Neuronal stem cell (in vitro differentiated cells): ENCODE data around the gene RNF17.
"Not testable (repeated sequence)": the region's sequence is repeated elsewhere in the genome, so short reads cannot be mapped to it uniquely, and the experiment has no call there.

Source experiments
- DNase-seq: peaks from one replicate; pipeline ENCODE4 v3.0.0-alpha.2; 2013; ENCODE audit warnings: low spot score
- H2AFZ ChIP-seq: one replicate; pipeline ENCODE4 v1.6.1; 2013; ENCODE audit warnings: mild to moderate bottlenecking, low read length, inconsistent platforms
- H2AK5ac ChIP-seq: 2 replicates; pipeline ENCODE4 v1.6.1; 2013; ENCODE audit warnings: low read depth, mild to moderate bottlenecking, inconsistent platforms, low read length, moderate library complexity, mixed read lengths
- H2BK120ac ChIP-seq: 2 replicates; pipeline ENCODE4 v1.6.1; 2013; ENCODE audit warnings: low read depth, mild to moderate bottlenecking, inconsistent platforms, low read length, moderate library complexity, mixed read lengths
- H2BK12ac ChIP-seq: one replicate; pipeline ENCODE4 v1.6.1; 2013; ENCODE audit warnings: low read length, inconsistent platforms
- H2BK15ac ChIP-seq: 2 replicates; pipeline ENCODE4 v1.6.1; 2013; ENCODE audit warnings: mild to moderate bottlenecking, low read length, inconsistent platforms, mixed read lengths
- H2BK5ac ChIP-seq: one replicate; pipeline ENCODE4 v1.6.1; 2013; ENCODE audit warnings: inconsistent platforms, mild to moderate bottlenecking, low read length, moderate library complexity
- H3K14ac ChIP-seq: one replicate; pipeline ENCODE4 v1.6.1; 2013; ENCODE audit warnings: low read length, inconsistent platforms
- H3K18ac ChIP-seq: 2 replicates; pipeline ENCODE4 v1.6.1; 2013; ENCODE audit warnings: low read length, inconsistent platforms
- H3K23ac ChIP-seq: 2 replicates; pipeline ENCODE4 v1.6.1; 2013; ENCODE audit warnings: low read depth, mild to moderate bottlenecking, mixed read lengths, low read length, inconsistent platforms; ENCODE audit not compliant: poor library complexity
- H3K27ac ChIP-seq: replicated peaks from 3 replicates; pipeline ENCODE4 v1.5.1; 2013; ENCODE audit warnings: low read length, inconsistent platforms
- H3K27me3 ChIP-seq, 3 experiments: 2 replicates each; pipeline ENCODE4 v1.6.1; 2013; ENCODE audit warnings: low read length in 3 of 3, mild to moderate bottlenecking in 2 of 3, inconsistent platforms in 1 of 3, low read depth in 1 of 3, mixed read lengths in 1 of 3, moderate library complexity in 1 of 3; ENCODE audit not compliant: control insufficient read depth in 3 of 3, insufficient read depth in 3 of 3
- H3K36me3 ChIP-seq, 2 donors: replicated peaks in 1 of 2; 2 replicates each; pipeline ENCODE4 v1.6.1; 2013; ENCODE audit warnings: low read length in 2 of 2; ENCODE audit not compliant: control insufficient read depth in 2 of 2, insufficient read depth in 2 of 2
- H3K4ac ChIP-seq: 2 replicates; pipeline ENCODE4 v1.6.1; 2013; ENCODE audit warnings: inconsistent platforms, mild to moderate bottlenecking, low read length, moderate library complexity
- H3K4me1 ChIP-seq, 2 donors: 1 replicate in 1 of 2; 2 replicates in 1 of 2; pipeline ENCODE4 v1.6.1; 2013; ENCODE audit warnings: low read length in 2 of 2, low read depth in 1 of 2; ENCODE audit not compliant: control insufficient read depth in 2 of 2, insufficient read depth in 1 of 2
- H3K4me2 ChIP-seq: one replicate; pipeline ENCODE4 v1.6.1; 2013; ENCODE audit warnings: mild to moderate bottlenecking, low read length, inconsistent platforms; ENCODE audit not compliant: insufficient read depth, poor library complexity, severe bottlenecking
- H3K4me3 ChIP-seq, 2 donors: 2 replicates each; pipeline ENCODE4 v1.5.1; 2013; ENCODE audit warnings: low read length in 2 of 2, mild to moderate bottlenecking in 2 of 2, inconsistent platforms in 1 of 2, moderate library complexity in 1 of 2
- H3K79me1 ChIP-seq: one replicate; pipeline ENCODE4 v1.6.1; 2013; ENCODE audit warnings: low read depth, mild to moderate bottlenecking, inconsistent platforms, low read length, moderate library complexity
- H3K9ac ChIP-seq: one replicate; pipeline ENCODE4 v1.6.1; 2013; ENCODE audit warnings: mild to moderate bottlenecking, low read depth, low read length, inconsistent platforms; ENCODE audit not compliant: poor library complexity
- H3K9me3 ChIP-seq, 2 donors: replicated peaks in 1 of 2; 2 replicates each; pipeline versions ENCODE3 to v1.6.1; 2013; ENCODE audit warnings: low read length in 2 of 2, mild to moderate bottlenecking in 2 of 2, inconsistent platforms in 1 of 2, low read depth in 1 of 2, mixed read lengths in 1 of 2, moderate library complexity in 1 of 2; ENCODE audit not compliant: control insufficient read depth in 2 of 2, insufficient read depth in 1 of 2
- H4K8ac ChIP-seq: one replicate; pipeline ENCODE4 v1.6.1; 2013; ENCODE audit warnings: low read depth, mild to moderate bottlenecking, inconsistent platforms, low read length, moderate library complexity
- H4K91ac ChIP-seq: one replicate; pipeline ENCODE4 v1.6.1; 2013; ENCODE audit warnings: low read length, low read depth, mild to moderate bottlenecking, inconsistent platforms; ENCODE audit not compliant: poor library complexity
- WGBS, 2 donors: extraction: QIAGEN DNeasy Blood & Tissue Kit; methylation state at CpG; one replicate each; pipeline ENCODE4 v1.1.7; 2013; ENCODE audit warnings: missing lambda C conversion rate in 2 of 2, mixed read lengths in 1 of 2; ENCODE audit not compliant: insufficient read length in 2 of 2, insufficient replicate concordance in 1 of 2; ENCODE audit errors: extremely low coverage in 2 of 2; 5-methylcytosine and 5-hydroxymethylcytosine counted together

Gene RNF17

GRCh38 chr13:24834902-24835510 is 71.0 kb downstream of the RNF17 start:
- H2BK15ac ChIP-seq, result no peak overlapping the region
- peaks cover 0 to 4% of the 10 kb centered on the region in 2 donors for H3K4me1 ChIP-seq
- H4K91ac ChIP-seq, result no peak overlapping the region
- H3K4ac ChIP-seq, result no peak overlapping the region
- H3K9ac ChIP-seq, result no peak overlapping the region
- no peak overlapping the region for H2BK120ac ChIP-seq
- peak overlapping the region; percentile 53 for H4K8ac ChIP-seq
- H3K79me1 ChIP-seq, result no peaks in the 10 kb centered on the region
- no peak overlapping the region for H3K27ac ChIP-seq
- H3K4me2 ChIP-seq, result no peak overlapping the region
- no peak overlapping the region for H3K14ac ChIP-seq
- H2AFZ ChIP-seq, result no peak overlapping the region
- no CpG with 5 or more reads among the region's 9 CpGs for WGBS, 2 donors
- no peak overlapping the region for H2AK5ac ChIP-seq
- no peak overlapping the region for H3K23ac ChIP-seq
- H3K4me3 ChIP-seq, result no peak overlapping the region
- no peak overlapping the region for H2BK12ac ChIP-seq
- no peaks in the 10 kb centered on the region for H3K36me3 ChIP-seq
- no peaks in the 10 kb centered on the region for H3K27me3 ChIP-seq
- H2BK5ac ChIP-seq, result no peak overlapping the region
- no peak overlapping the region for H3K18ac ChIP-seq
- no peaks in the 10 kb centered on the region for H3K9me3 ChIP-seq
- DNase-seq, result no peak

- not testable (repeated sequence) for H3K27me3 ChIP-seq, H3K4me3 ChIP-seq, H3K4me1 ChIP-seq, H3K9me3 ChIP-seq, H3K4me2 ChIP-seq, H3K4ac ChIP-seq, H2BK5ac ChIP-seq, H4K8ac ChIP-seq, H2BK15ac ChIP-seq, H3K23ac ChIP-seq, H3K36me3 ChIP-seq, H3K18ac ChIP-seq, H2BK120ac ChIP-seq, H3K27ac ChIP-seq, H2BK12ac ChIP-seq, H2AFZ ChIP-seq, H3K79me1 ChIP-seq, DNase-seq, H3K9ac ChIP-seq, H3K14ac ChIP-seq, H4K91ac ChIP-seq, H2AK5ac ChIP-seq
- WGBS, 2 donors, result no CpG with 5 or more reads among the region's 2 CpGs
Observed at GRCh38 chr13:24837528-24837927, 73.6 kb downstream of the RNF17 start.

- no peak for DNase-seq
- no peak overlapping the region for H3K4me2 ChIP-seq
- no peaks in the 10 kb centered on the region for H3K36me3 ChIP-seq
- H3K4me3 ChIP-seq, result no peak overlapping the region
- no peaks in the 10 kb centered on the region for H3K79me1 ChIP-seq
- H4K8ac ChIP-seq, result no peak overlapping the region
- H2BK120ac ChIP-seq, result no peak overlapping the region
- H2BK15ac ChIP-seq, result no peak overlapping the region
- no peak overlapping the region for H4K91ac ChIP-seq
- H3K9ac ChIP-seq, result no peak overlapping the region
- H3K27me3 ChIP-seq, result peaks cover 0 to 6% (median 0%) of the 10 kb centered on the region in 3 experiments
- no peaks in the 10 kb centered on the region for H3K4me1 ChIP-seq
- no peaks in the 10 kb centered on the region for H3K9me3 ChIP-seq
- H2AFZ ChIP-seq, result no peak overlapping the region
- no peak overlapping the region for H3K23ac ChIP-seq
- WGBS, 2 donors, result no CpG with 5 or more reads among the region's 9 CpGs
- no peak overlapping the region for H2BK5ac ChIP-seq
- no peak overlapping the region for H3K14ac ChIP-seq
- H2BK12ac ChIP-seq, result no peak overlapping the region
- no peak overlapping the region for H3K18ac ChIP-seq
- H2AK5ac ChIP-seq, result no peak overlapping the region
- no peak overlapping the region for H3K4ac ChIP-seq
- no peak overlapping the region for H3K27ac ChIP-seq
Observed at GRCh38 chr13:24842549-24843274, 78.7 kb downstream of the RNF17 start.

GRCh38 chr13:24851546-24851945 is 87.6 kb downstream of the RNF17 start:
- H2AFZ ChIP-seq, result no peak overlapping the region

More at GRCh38 chr13:24851546-24851945, 87.6 kb downstream of the RNF17 start:
- Histone ChIP-seq H2BK120ac (no peak overlapping the region), H2BK15ac (no peak overlapping the region), H4K8ac (no peak overlapping the region), H3K23ac (no peak overlapping the region), H4K91ac (no peak overlapping the region), H3K27ac (no peak overlapping the region), H3K14ac (no peak overlapping the region), H3K4ac (no peak overlapping the region), H3K79me1 (no peaks in the 10 kb centered on the region), H3K4me3 (no peak overlapping the region), H2BK12ac (no peak overlapping the region), H3K4me2 (no peak overlapping the region), H3K18ac (no peak overlapping the region), H3K9ac (no peak overlapping the region), H3K4me1 (no peaks in the 10 kb centered on the region), H3K27me3 (no peaks in the 10 kb centered on the region), H2BK5ac (no peak overlapping the region), H3K36me3 (no peaks in the 10 kb centered on the region), H3K9me3 (no peaks in the 10 kb centered on the region), H2AK5ac (no peak overlapping the region)
- DNase-seq, result no peak
- no CpG with 5 or more reads among the region's 1 CpG for WGBS, 2 donors
